HUDEP-2 (cell line): ENCODE data around the gene SLC25A42.

Source experiments
- DNase-seq, 76 experiments: peaks; one replicate each; lab custom pipeline; 2025; ENCODE audit not compliant: unreplicated experiment in 76 of 76; lab: John Stamatoyannopoulos, UW

The SLC25A42 gene

GRCh38 chr19:19050731-19051130 lies 13.1 kb upstream of the SLC25A42 start:
- no peak for DNase-seq

GRCh38 chr19:19051478-19052213 lies 12.1 kb upstream of the SLC25A42 start:
- no peak for DNase-seq

GRCh38 chr19:19052921-19053320 lies 10.9 kb upstream of the SLC25A42 start:
- DNase-seq, result no peak

GRCh38 chr19:19053508-19054314 lies 10.1 kb upstream of the SLC25A42 start:
- peak in 44 of 76 experiments; percentile 7 to 65 (median 39) for DNase-seq

GRCh38 chr19:19054315-19054938 lies 9.4 kb upstream of the SLC25A42 start:
- no peak for DNase-seq

GRCh38 chr19:19054939-19055440 lies 8.8 kb upstream of the SLC25A42 start:
- no peak for DNase-seq

GRCh38 chr19:19055701-19056100 lies 8.1 kb upstream of the SLC25A42 start:
- no peak for DNase-seq

- DNase-seq, result no peak
Observed at GRCh38 chr19:19056636-19057275, 7.0 kb upstream of the SLC25A42 start.

GRCh38 chr19:19057317-19057716 lies 6.5 kb upstream of the SLC25A42 start:
- DNase-seq, result no peak

GRCh38 chr19:19057720-19058119 lies 6.1 kb upstream of the SLC25A42 start:
- no peak for DNase-seq

GRCh38 chr19:19059018-19059836 lies 4.6 kb upstream of the SLC25A42 start:
- DNase-seq, result peak in 3 of 76 experiments; percentile 20 to 33 (median 29)

GRCh38 chr19:19059837-19060611 lies 3.8 kb upstream of the SLC25A42 start:
- peak in 75 of 76 experiments; percentile 54 to 96 (median 83) for DNase-seq

- peak in 65 of 76 experiments; percentile 29 to 85 (median 63) for DNase-seq
Observed at GRCh38 chr19:19061506-19061905, 2.3 kb upstream of the SLC25A42 start.

GRCh38 chr19:19062454-19063182 lies 1.2 kb upstream of the SLC25A42 start:
- DNase-seq, result peak in 43 of 76 experiments; percentile 11 to 66 (median 43)

GRCh38 chr19:19064098-19064722 lies 416 bp downstream of the SLC25A42 start:
- DNase-seq, result peak in 2 of 76 experiments; percentile 42 to 44

GRCh38 chr19:19064811-19065745 lies 1.3 kb downstream of the SLC25A42 start:
- DNase-seq, result peak in 27 of 76 experiments; percentile 4 to 42 (median 18)
